Activated CD4-positive, alpha-beta T cell treated with anti-CD3 and anti-CD28 coated beads, Interleukin-2, amount 50 U/mL, for 4 hours (primary cell): ENCODE measurements around the gene PRKCSH.
"Not testable (repeated sequence)": the region's sequence is repeated elsewhere in the genome, so short reads cannot be mapped to it uniquely, and the experiment has no call there.

Experiments
- DNase-seq, 2 experiments: peaks; one replicate each; pipeline ENCODE4 v3.0.0-alpha.2; 2020

The PRKCSH gene, protein sequence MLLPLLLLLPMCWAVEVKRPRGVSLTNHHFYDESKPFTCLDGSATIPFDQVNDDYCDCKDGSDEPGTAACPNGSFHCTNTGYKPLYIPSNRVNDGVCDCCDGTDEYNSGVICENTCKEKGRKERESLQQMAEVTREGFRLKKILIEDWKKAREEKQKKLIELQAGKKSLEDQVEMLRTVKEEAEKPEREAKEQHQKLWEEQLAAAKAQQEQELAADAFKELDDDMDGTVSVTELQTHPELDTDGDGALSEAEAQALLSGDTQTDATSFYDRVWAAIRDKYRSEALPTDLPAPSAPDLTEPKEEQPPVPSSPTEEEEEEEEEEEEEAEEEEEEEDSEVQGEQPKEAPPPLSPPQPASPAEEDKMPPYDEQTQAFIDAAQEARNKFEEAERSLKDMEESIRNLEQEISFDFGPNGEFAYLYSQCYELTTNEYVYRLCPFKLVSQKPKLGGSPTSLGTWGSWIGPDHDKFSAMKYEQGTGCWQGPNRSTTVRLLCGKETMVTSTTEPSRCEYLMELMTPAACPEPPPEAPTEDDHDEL

GRCh38 chr19:11435057-11435832 is at the start of gene PRKCSH, which contains the start of gene ODAD3:
Gene PRKCSH, plus strand, starts transcription at chr19:11435635. Its CDS starts 483 bp downstream, at chr19:11436118.
Gene ODAD3, minus strand, starts transcription at chr19:11435121. Its CDS starts 105 bp downstream, at chr19:11435016.
- peak; percentile 98 for DNase-seq

DNA sequence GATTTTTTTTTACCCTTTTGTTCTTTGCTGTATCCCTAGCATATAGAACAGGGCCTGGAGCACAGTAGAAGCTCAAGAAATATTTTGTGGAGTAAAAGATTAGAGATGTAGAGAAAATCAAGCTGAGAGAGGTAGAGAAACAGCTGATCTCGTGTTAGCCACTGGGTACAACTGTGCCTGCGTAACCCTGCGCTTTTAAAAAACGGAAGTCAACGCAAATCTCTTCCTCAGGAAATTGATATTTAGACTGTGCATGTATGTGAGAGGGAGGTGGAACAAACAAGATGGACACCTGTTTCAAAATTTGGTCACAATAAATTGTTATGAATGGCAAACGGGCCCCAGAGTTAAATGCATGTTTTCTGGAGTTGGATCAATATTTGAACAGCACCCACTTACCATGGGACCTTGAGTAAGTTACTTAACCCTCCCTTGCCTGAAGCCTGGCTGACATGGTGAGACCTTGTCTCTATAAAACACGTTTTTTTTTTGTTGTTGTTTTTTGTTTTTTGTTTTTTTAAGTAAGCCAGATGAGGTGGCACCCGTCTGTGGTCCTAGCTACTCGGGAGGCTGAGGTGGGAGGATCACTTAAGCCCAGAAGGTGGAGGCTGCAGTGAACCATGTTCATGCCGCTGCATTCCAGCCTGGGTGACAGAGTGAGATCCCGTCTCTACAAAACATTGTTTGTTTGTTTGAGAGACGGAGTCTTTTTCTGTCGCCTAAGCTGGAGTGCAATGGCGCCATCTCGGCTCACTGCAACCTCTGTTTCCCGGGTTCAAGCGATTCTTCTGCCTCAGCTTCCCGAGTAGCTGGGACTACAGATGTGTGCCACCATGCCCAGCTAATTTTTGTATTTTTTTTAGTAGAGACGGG is 48.0 kb upstream of the PRKCSH start:
- DNase-seq = no peak

DNA sequence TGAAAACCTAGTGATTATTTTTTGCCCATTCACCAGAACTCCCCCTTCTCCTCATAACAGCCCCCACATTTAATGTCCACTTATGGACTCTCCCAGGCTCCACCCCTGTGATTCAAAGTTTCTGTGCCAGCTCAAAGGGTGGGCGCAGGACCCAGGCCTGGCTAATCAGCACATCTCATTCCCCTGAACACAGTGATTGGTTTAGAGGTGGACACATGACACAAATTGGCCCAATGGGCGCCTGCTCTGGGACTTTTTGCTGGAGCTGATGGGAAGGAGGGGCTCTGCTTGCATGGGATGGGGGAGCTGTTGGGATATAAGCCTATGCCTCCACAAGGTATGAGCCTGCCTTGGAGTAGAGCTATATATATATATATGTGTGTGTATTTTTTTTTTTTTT is 45.1 kb upstream of the PRKCSH start:
- no peak for DNase-seq

GRCh38 chr19:11390933-11391680 is 44.3 kb upstream of the PRKCSH start:
- no peak for DNase-seq

DNA sequence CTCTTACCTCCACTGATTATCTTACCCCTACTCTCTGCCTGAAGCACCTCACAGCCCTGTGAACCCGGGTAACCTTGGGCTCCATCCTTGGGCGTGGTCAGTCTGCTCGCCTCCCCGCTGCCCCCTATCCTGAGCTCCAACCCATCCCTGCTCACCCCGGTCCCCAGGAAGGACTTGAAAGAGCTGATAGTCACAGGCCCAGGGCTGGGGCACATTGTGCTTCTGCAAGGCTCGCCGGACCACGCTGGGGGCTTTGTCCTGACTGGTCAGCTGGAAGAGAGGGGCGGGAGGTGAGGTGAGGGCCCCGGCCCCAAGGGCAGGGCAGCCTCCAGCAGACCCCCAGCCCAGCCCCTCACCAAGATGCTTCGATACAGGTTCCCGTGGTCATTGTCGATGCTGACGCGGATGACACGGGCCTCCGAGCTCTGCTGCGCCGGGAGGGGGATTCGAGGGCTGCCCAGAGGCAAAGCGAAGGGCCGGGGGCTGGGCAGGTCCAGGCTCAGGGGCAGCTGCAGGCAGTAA is 38.3 kb upstream of the PRKCSH start:
- DNase-seq = no peak

- DNase-seq = no peak
Observed at GRCh38 chr19:11399667-11400066, 35.8 kb upstream of the PRKCSH start.

DNA sequence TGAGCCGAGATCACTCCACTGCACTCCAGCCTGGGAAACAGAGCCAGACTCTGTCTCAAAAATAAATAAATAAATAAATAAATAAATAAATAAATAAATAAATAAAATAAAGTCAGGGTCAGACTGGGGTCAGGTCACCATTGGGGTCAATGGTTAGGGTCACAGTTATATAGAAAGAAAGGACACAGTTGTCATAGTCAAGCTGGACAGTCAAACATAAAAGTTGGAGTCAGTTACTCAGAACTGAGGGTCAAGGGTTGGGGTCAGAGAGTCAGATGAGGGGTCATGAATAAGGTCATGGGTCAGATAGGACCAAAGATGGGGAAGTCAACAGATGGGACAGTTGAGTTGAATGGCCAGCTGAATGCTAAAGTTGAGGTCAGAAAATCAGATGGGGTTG is 34.6 kb upstream of the PRKCSH start:
- DNase-seq = no peak

GRCh38 chr19:11401808-11402543 is 33.5 kb upstream of the PRKCSH start:
- no peak for DNase-seq

DNA sequence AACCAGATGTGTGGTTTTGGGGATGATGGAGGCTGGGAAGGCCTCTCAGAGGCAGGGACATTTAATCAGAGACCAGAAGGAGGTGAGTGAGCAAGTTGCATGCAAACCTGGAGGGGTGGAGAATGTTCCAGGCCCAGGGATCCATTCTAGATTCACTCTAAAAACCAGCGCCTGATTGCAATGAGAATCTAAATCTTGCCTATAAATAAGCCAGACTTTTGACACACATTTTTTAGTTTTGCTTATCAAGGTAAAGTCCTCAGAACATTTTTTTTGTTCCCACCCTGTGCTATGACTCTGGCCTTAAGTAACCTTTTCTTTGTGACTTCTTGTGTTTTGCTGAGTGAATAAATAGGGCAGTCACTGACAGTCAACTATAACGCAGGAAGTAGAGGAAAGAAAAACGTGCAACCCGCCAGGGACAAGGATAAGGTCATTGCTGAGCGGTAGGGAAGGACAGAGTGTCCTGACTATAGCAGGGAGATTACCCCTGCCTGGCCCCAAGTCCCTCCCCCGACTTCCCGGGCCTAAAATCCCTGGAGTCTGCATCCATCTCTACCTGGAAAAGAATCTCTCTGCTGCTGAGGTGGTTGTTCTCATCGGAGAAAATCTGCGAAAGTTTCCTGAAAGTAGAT is 30.7 kb upstream of the PRKCSH start:
- no peak for DNase-seq

DNA sequence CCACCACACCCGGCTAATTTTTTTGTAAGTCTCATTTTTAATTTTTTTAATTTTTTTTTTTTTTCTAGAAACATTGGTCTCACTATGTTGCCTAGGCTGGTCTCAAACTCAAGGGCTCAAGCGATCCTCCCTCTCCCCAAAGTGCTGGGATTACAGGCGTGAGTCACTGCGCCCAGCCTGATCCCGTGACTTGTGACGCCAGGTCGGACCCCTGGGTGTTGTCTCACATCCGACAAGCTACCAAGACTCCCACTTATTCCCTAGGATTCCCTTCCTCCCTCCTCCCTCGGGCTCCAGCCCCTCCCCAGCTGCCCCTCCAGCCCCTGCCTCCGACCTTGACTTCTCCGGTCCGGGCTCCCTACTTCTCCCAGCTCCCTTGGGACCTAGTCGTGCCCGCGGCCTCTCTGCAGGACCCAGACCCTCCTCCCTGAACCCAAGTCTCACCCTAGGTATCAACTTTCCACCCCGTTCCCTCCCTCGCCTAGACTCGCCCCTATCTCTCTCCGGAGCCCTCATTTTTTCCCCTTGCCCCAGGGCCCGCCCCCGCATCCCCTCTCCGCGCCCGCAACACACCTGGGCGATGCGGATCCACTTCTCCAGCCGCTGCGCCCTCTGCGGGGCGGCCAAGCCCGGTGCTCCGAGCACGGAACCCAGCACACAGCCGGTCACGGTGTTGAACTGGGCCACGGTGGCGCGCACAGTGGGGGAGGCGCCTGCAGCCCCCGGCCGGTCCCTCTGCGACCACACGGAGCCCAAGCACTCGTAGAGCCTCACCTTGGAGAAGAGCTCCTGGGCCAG is 29.4 kb upstream of the PRKCSH start:
- peak; percentile 41 to 51 for DNase-seq

- not testable (repeated sequence) for DNase-seq
Observed at GRCh38 chr19:11406703-11407236, 28.7 kb upstream of the PRKCSH start.

- no peak for DNase-seq
Observed at GRCh38 chr19:11408591-11408990, 26.8 kb upstream of the PRKCSH start.

DNA sequence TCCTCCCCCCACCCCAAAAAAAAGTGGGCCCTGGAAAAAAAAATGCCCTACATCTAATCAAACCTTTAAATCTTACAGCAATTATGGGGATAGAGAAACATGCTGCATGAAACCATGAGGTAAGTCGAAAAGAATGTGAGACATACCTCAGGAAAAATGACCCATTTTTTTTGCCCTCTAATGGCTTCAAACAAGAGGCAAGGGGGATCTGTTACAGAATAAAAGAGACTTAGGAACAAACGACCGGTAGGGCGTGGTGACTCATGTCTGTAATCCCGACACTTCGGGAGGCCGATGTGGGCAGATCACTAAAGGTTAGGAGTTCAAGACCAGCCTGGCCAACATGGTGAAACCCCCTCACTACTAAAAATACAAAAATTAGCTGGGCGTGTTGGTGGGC is 24.8 kb upstream of the PRKCSH start:
- DNase-seq = no peak

GRCh38 chr19:11414544-11414943 is 20.9 kb upstream of the PRKCSH start:
- DNase-seq = no peak

- no peak for DNase-seq
Observed at GRCh38 chr19:11416346-11417052, 18.9 kb upstream of the PRKCSH start.

DNA sequence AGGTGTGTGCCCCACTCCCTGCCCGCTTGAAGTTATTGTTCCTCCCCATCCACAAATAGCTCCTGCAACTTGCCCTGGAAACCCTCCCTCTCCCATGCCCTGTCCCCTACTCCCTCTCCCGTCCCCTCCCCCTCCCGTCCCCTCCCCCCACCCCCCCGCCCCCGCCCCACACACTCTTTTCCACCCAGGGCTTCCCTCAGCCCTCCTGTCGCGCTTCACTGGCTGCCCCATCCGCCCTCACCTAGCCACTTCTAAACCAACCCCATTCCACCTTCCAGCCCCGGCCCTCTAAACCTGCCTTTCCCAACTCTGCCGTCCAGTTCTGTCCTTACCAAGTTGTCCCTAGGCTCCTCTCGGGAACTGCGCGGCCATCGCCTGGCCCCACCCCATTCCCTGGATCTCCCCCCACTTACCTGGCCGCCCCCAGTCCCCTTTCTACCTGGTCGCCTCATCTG is 17.3 kb upstream of the PRKCSH start:
- no peak for DNase-seq

GRCh38 chr19:11418549-11419506 is 16.6 kb upstream of the PRKCSH start, which contains the start of gene RGL3:
Gene RGL3, minus strand, starts transcription at chr19:11419314. Its CDS starts 36 bp downstream, at chr19:11419278.
- no peak for DNase-seq
